Transverse colon (tissue), 4 donors: ENCODE data around the gene GPHN. TPM values are rescaled to one million over a fixed set of nuclear protein-coding genes. Genes with fewer than 3 reads are reported as not detected.

Source experiments
- DNase-seq: peaks from one replicate; pipeline ENCODE4 v3.0.0-alpha.2; 2019
- H3K27ac ChIP-seq, 4 donors: fragments of 200-600 bp; sonication (generic); 2 replicates each; pipeline ENCODE4 v1.5.1; 2016 to 2018; ENCODE audit warnings: inconsistent platforms in 4 of 4
- H3K27me3 ChIP-seq: fragments of 200-600 bp; sonication (generic); 2 replicates; pipeline ENCODE4 v1.5.1; 2017; ENCODE audit warnings: inconsistent platforms
- H3K36me3 ChIP-seq, 4 donors: fragments of 200-600 bp; sonication (generic); 2 replicates each; pipeline ENCODE4 v1.5.1; 2017 to 2019; ENCODE audit warnings: inconsistent platforms in 4 of 4
- H3K4me1 ChIP-seq, 4 donors: fragments of 200-600 bp; sonication (generic); 2 replicates each; pipeline ENCODE4 v1.5.1; 2017 to 2020; ENCODE audit warnings: inconsistent platforms in 4 of 4
- H3K4me3 ChIP-seq, 4 donors: fragments of 200-600 bp; sonication (generic); 1 replicate in 1 of 4; 2 replicates in 3 of 4; pipeline versions ENCODE4 v1.5.1 to v1.6.1; 2017 to 2019; ENCODE audit warnings: inconsistent platforms in 4 of 4
- H3K9me3 ChIP-seq, 2 donors: fragments of 200-600 bp; sonication (generic); 2 replicates each; pipeline ENCODE4 v1.5.1; 2017 to 2019; ENCODE audit warnings: inconsistent platforms in 2 of 2
- CTCF ChIP-seq, 5 experiments: fragments of 200-600 bp in 3 of 5; fragments of 450-650 bp in 2 of 5; sonication (generic) in 3 of 5; IDR thresholded peaks; 1 replicate in 2 of 5; 2 replicates in 3 of 5; pipeline ENCODE4 v1.5.1; 2016 to 2017; ENCODE audit warnings: antibody characterized with exemption in 5 of 5, inconsistent platforms in 3 of 5, mild to moderate bottlenecking in 2 of 5, moderate library complexity in 1 of 5
- EP300 ChIP-seq: sonication (generic); formaldehyde crosslinking; IDR thresholded peaks from one replicate; pipeline ENCODE4 v1.6.1; 2017; ENCODE audit warnings: antibody characterized with exemption, low read depth
- POLR2A ChIP-seq: fragments of 450-650 bp; IDR thresholded peaks from one replicate; pipeline ENCODE4 v1.6.1; 2016; ENCODE audit warnings: antibody characterized with exemption, mild to moderate bottlenecking, moderate library complexity
- POLR2AphosphoS5 ChIP-seq, 3 donors: sonication (generic); formaldehyde crosslinking; IDR thresholded peaks; one replicate each; pipeline ENCODE4 v1.6.1; 2016; ENCODE audit warnings: antibody characterized with exemption in 3 of 3
- WGBS, 2 donors: methylation state at CpG; one replicate each; pipeline ENCODE4 v1.1.5; 2018; ENCODE audit warnings: low coverage in 1 of 2; 5-methylcytosine and 5-hydroxymethylcytosine counted together
- in situ Hi-C, 4 donors: fragments of 200-750 bp; cut with MboI; loops; one replicate each; pipeline versions ENCODE4 v1.15.0 to v1.15.1; 2017; ENCODE audit warnings: low sequenced_read_pairs in 3 of 4, low pct_ligation_motif_present in 1 of 4, low pct_unique_long_range_greater_than_20kb in 1 of 4
- intact Hi-C: fragments of 100-400 bp; cut with DNase I; formaldehyde crosslinking; loops from one replicate; pipeline ENCODE4 v1.15.1; 2023; ENCODE audit warnings: low total_unique reads
- total RNA-seq, 4 donors: library from RNA; depleted of rRNA; stranded (reverse); fragments of >200 nt; gene quantifications; one replicate each; pipeline ENCODE4 v1.1.0, GENCODE V29; 2016

Gene GPHN
- total RNA-seq, 4 donors from 2014 or later, result 8.6 to 59.7 (median 23.6) TPM

DNA sequence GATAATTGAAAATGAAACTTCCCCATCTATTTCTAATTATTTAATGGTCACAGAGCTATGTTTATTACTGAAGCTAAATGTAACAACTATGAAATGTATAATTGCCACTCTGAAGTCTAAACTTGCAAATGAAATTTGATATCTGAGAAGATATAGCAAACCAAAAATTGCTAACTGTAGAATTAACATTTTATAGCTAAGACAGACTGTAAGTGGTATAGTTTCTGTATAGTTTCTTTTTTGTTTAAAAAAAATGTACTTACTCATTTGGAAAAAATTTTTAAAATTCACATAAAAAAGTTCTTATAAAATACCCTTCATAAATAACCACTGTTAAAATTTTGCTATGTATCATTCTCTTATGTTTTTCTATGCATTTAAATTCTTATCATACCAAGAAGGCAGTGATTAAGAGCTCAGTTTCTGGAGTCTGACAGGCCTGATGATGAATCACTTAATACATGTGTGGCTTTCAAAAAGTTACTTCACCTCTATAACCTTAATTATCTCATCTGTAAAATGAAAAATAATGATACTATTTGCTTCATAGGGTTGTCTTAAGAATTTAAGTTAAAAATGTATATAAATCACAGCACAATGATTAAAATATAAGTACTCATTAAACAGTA, 466.6 kb downstream of the GPHN start:
- intact Hi-C loops (no loop called here), in situ Hi-C loops (no loop called here)
- H3K27me3 ChIP-seq, result no peaks in the 10 kb centered on the region
- no peak for TF ChIP-seq EP300
- no peak for TF ChIP-seq CTCF (IDR thresholded peaks at IDR 0.05)
- TF ChIP-seq POLR2AphosphoS5 (IDR thresholded peaks at IDR 0.05), result no peak
- no peak for TF ChIP-seq POLR2A
- DNase-seq, result no peak
- no peaks in the 10 kb centered on the region for H3K4me1 ChIP-seq
- H3K9me3 ChIP-seq, result no peaks in the 10 kb centered on the region
- H3K36me3 ChIP-seq, result no peaks in the 10 kb centered on the region
- no peak overlapping the region for H3K27ac ChIP-seq
- H3K4me3 ChIP-seq, result no peak overlapping the region

GRCh38 chr14:66975251-66975650, 467.3 kb downstream of the GPHN start:
- no peaks in the 10 kb centered on the region for H3K4me1 ChIP-seq
- H3K9me3 ChIP-seq, result no peaks in the 10 kb centered on the region
- H3K36me3 ChIP-seq, result no peaks in the 10 kb centered on the region
- intact Hi-C loops (no loop called here), in situ Hi-C loops (no loop called here)
- 76% methylated on average over 2 of the region's 2 CpGs; no CpG with 5 or more reads in 1 of the 2 donors for WGBS, 2 donors
- TF ChIP-seq EP300 (no peak), CTCF (IDR thresholded peaks at IDR 0.05) (no peak), POLR2AphosphoS5 (IDR thresholded peaks at IDR 0.05) (no peak), POLR2A (no peak)
- no peak for DNase-seq
- no peaks in the 10 kb centered on the region for H3K27me3 ChIP-seq
- H3K27ac ChIP-seq, result no peak overlapping the region
- H3K4me3 ChIP-seq, result no peak overlapping the region

DNA sequence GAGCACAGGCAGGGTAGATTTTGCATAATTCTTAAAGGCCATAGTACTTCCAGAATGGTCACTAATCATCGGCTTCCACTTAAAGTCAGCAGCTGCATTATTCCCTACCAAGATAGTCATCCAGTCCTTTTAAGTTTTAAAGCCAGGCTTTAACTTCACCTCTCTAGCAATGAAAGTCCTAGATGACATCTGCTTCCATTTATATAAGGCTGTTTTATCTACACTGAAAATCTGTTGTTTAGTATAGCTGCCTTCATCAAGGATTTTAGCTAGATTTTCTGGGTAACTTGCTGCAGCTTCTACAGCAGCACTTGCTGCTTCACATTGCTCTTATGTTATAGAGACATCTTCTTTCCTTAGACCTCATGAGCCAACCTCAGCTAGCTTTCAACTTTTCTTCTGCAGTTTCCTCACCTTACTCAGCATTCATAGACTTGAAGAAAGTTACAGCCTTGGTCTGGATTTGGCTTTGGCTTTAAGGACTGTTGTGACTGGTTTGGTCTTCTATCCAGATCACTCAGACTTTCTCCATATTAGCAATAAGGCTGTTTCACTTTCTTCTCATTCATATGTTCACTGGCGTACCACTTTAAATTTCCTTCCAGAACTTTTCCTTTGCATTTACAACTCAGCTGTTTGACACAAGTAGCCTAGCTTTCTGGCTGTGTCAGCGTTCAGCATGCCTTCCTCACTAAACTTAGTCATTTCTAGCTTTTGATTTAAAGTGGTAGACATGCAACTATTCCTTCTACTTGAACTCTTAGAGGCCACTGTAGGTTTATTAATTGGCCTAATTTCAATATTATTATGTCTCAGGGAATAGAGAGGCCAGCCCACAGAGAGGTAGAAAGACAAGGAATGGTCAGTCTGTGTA, 471.4 kb downstream of the GPHN start:
- H3K4me1 ChIP-seq, result no peaks in the 10 kb centered on the region
- no peak overlapping the region for H3K27ac ChIP-seq
- in situ Hi-C loops (no loop called here), intact Hi-C loops (no loop called here)
- no peaks in the 10 kb centered on the region for H3K9me3 ChIP-seq
- WGBS, 2 donors, result 64 to 93% methylated on average over 3 of the region's 3 CpGs
- H3K27me3 ChIP-seq, result no peaks in the 10 kb centered on the region
- no peak overlapping the region for H3K4me3 ChIP-seq
- DNase-seq, result no peak
- no peak for TF ChIP-seq POLR2A
- no peak for TF ChIP-seq CTCF (IDR thresholded peaks at IDR 0.05)
- TF ChIP-seq EP300, result no peak
- TF ChIP-seq POLR2AphosphoS5 (IDR thresholded peaks at IDR 0.05), result no peak
- H3K36me3 ChIP-seq, result no peaks in the 10 kb centered on the region

DNA sequence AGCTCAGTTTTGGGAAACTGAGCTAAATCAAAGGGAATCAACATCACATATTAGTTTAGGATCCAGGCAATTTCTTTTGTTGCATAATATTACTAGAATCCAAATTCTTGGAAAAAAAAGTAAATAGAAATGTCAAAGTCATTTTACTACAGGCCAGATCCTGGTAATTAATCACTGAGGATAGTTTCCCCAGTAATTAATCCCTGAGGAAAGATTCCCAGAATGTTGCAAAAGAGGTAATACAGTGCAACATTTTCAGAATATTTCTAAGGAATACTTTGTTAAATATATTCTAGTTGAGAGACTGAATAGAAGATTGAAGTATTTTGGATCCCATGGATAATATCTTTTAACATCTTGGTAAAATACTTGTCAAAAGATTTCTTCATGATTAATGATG, 474.3 kb downstream of the GPHN start:
- Histone ChIP-seq H3K4me3 (no peak overlapping the region), H3K27me3 (no peaks in the 10 kb centered on the region), H3K4me1 (no peaks in the 10 kb centered on the region), H3K27ac (no peak overlapping the region), H3K36me3 (no peaks in the 10 kb centered on the region), H3K9me3 (no peaks in the 10 kb centered on the region)
- no peak for DNase-seq
- in situ Hi-C loops (no loop called here), intact Hi-C loops (no loop called here)
- TF ChIP-seq CTCF (IDR thresholded peaks at IDR 0.05), result no peak
- no peak for TF ChIP-seq POLR2A
- TF ChIP-seq EP300, result no peak
- TF ChIP-seq POLR2AphosphoS5 (IDR thresholded peaks at IDR 0.05), result no peak
